T-cell (primary cell): Measurements from ENCODE around the gene L3MBTL4. TPM values are rescaled to one million over a fixed set of nuclear protein-coding genes. Genes with fewer than 3 reads are reported as not detected.

ENCODE experiments used
- ATAC-seq, 4 experiments: fragments of 200-7000 bp in 3 of 4; fragments of 150-1000 bp in 1 of 4; cut with Tn5 transposase; replicated peaks in 1 of 4; 1 replicate in 3 of 4; 2 replicates in 1 of 4; pipeline ENCODE4 v1.10.0; 2021; ENCODE audit warnings: moderate library complexity in 3 of 4, mild to moderate bottlenecking in 2 of 4, moderate number of reproducible peaks in 1 of 4
- CTCF ChIA-PET, 2 donors: fragments of 300-600 bp; sonication (Branson Sonifier 250); formaldehyde crosslinking; loops; one replicate each; lab custom pipeline; 2022; ENCODE audit warnings: antibody characterized with exemption in 2 of 2; lab: Charles Lee
- POLR2A ChIA-PET, 2 donors: fragments of 300-600 bp; sonication (Branson Sonifier 250); formaldehyde crosslinking; loops; one replicate each; lab custom pipeline; 2022; ENCODE audit warnings: antibody characterized with exemption in 2 of 2; lab: Charles Lee
- DNase-seq, 35 experiments: peaks; one replicate each; pipeline versions ENCODE4 v3.0.0 to v3.0.0-alpha.2; 2013 to 2023
- H3K27ac ChIP-seq: one replicate; pipeline ENCODE4 v1.5.1; 2013; ENCODE audit warnings: low read length
- H3K27me3 ChIP-seq, 2 experiments: replicated peaks in 1 of 2; 1 replicate in 1 of 2; 2 replicates in 1 of 2; pipeline versions ENCODE4 v1.6.1 to v1.7.0; 2013; ENCODE audit warnings: low read length in 1 of 2, mixed read lengths in 1 of 2; ENCODE audit not compliant: control insufficient read depth in 2 of 2, insufficient read depth in 2 of 2; ENCODE audit errors: extremely low read depth in 1 of 2
- H3K36me3 ChIP-seq, 2 donors: 1 replicate in 1 of 2; 2 replicates in 1 of 2; pipeline versions ENCODE4 v1.6.1 to v1.7.0; 2013; ENCODE audit warnings: low read length in 1 of 2; ENCODE audit not compliant: control insufficient read depth in 2 of 2, insufficient read depth in 1 of 2; ENCODE audit errors: extremely low read depth in 1 of 2
- H3K4me1 ChIP-seq, 2 experiments: 1 replicate in 1 of 2; 2 replicates in 1 of 2; pipeline versions ENCODE4 v1.6.1 to v1.7.0; 2013; ENCODE audit warnings: low read length in 2 of 2, mixed read lengths in 1 of 2; ENCODE audit not compliant: insufficient read depth in 2 of 2, control insufficient read depth in 1 of 2; ENCODE audit errors: extremely low read depth in 1 of 2
- H3K4me3 ChIP-seq, 2 donors: 1 replicate in 1 of 2; 2 replicates in 1 of 2; pipeline versions ENCODE4 v1.5.1 to v1.7.0; 2013; ENCODE audit warnings: mild to moderate bottlenecking in 2 of 2, low read length in 1 of 2, moderate library complexity in 1 of 2; ENCODE audit not compliant: control insufficient read depth in 1 of 2; ENCODE audit errors: extremely low read depth in 1 of 2
- H3K9me3 ChIP-seq: 2 replicates; pipeline ENCODE4 v1.7.0; 2013
- H3K27ac Mint-ChIP-seq, 2 donors: one replicate each; pipeline ENCODE4 v1.8.0; 2020 to 2021; ENCODE audit warnings: mild to moderate bottlenecking in 2 of 2, mixed read lengths in 2 of 2
- H3K27me3 Mint-ChIP-seq, 2 donors: one replicate each; pipeline ENCODE4 v1.8.0; 2021 to 2022; ENCODE audit warnings: mixed read lengths in 2 of 2
- H3K36me3 Mint-ChIP-seq: one replicate; pipeline ENCODE4 v1.8.0; 2021; ENCODE audit warnings: mixed read lengths
- H3K4me1 Mint-ChIP-seq, 3 donors: one replicate each; pipeline ENCODE4 v1.8.0; 2020 to 2022; ENCODE audit warnings: mixed read lengths in 3 of 3, mild to moderate bottlenecking in 1 of 3
- H3K4me3 Mint-ChIP-seq, 3 donors: one replicate each; pipeline ENCODE4 v1.8.0; 2020 to 2022; ENCODE audit warnings: mild to moderate bottlenecking in 3 of 3, mixed read lengths in 3 of 3, moderate library complexity in 3 of 3
- H3K9me3 Mint-ChIP-seq, 3 donors: one replicate each; pipeline ENCODE4 v1.8.0; 2020 to 2022; ENCODE audit warnings: mixed read lengths in 3 of 3
- whole genome bisulfite sequencing: methylation state at CpG from one replicate; pipeline ENCODE4 v1.1.5; 2013; ENCODE audit warnings: missing lambda C conversion rate; ENCODE audit not compliant: insufficient coverage; 5-methylcytosine and 5-hydroxymethylcytosine counted together
- total RNA-seq, 35 experiments: library from RNA in 6 of 35; stranded (reverse) in 6 of 35; fragments of 120-200 nt in 1 of 35; gene quantifications; one replicate each; pipeline versions ENCODE4 v1.2.1 to v1.2.4 and lab custom pipeline; 2013 to 2026

L3MBTL4 gene
- total RNA-seq, 5 donors from 2014 or later (not counting 1 experiment from before 2014, with no cell fraction given), result 0.58 to 1.6 (median 0.83) TPM

DNA sequence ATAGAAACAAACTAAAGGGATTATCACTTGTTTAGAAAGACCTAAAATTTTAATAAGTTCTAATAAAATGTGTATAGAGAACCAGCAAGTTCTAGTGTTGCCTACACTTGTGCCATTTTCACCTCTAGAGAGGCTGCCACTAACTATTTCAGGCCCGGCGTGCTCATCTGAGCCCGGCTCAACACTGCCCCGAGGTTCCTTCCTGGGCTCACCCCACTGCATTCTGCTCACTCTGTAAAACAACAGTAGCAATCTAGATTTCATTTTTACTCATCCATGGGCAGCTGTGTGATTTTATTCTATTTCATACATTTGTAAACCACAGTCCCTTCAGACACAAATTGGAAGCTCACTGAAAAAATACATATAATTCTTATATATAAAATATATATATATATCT lies 253.2 kb downstream of the L3MBTL4 start:
- no peak for DNase-seq
- WGBS, result 100% methylated on average over 2 of the region's 4 CpGs
- Mint-ChIP-seq H3K4me1 (no peaks in the 10 kb centered on the region), H3K36me3 (no peaks in the 10 kb centered on the region), H3K4me3 (no peak overlapping the region), H3K27ac (no peak overlapping the region), H3K27me3 (no peaks in the 10 kb centered on the region), H3K9me3 (peaks cover 7 to 16% (median 13%) of the 10 kb centered on the region in 3 donors)
- H3K4me3 ChIP-seq, result no peak overlapping the region
- ChIA-PET POLR2A (no interaction called here), CTCF (no interaction called here)
- ATAC-seq, result no peak
- no peaks in the 10 kb centered on the region for H3K27me3 ChIP-seq
- H3K4me1 ChIP-seq, result no peaks in the 10 kb centered on the region
- H3K9me3 ChIP-seq, result no peaks in the 10 kb centered on the region
- no peaks in the 10 kb centered on the region for H3K36me3 ChIP-seq
- H3K27ac ChIP-seq, result no peak overlapping the region

DNA sequence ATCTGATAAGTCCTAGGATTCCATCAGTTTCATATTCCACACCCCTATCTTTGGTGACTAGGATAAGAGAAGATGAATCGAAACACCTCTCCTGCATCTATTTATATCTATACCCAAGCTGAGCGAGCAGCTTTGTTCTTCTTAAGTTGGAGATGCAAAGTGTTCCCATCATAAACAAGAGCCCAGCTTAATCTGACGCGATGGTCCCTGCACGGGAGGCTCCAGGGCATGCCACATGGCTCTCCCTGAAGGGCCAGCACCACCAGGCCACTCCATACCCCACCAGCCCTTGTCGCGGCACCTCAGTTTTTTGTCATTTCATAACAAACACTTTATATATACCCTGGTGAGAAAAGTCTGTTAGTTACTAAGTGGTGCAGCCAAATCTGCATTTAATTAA lies 255.3 kb downstream of the L3MBTL4 start:
- POLR2A ChIA-PET, result no interaction called here
- no peak for ATAC-seq

GRCh38 chr18:6158958-6159357 lies 255.8 kb downstream of the L3MBTL4 start:
- ChIA-PET POLR2A (no interaction called here), CTCF (no interaction called here)
- Mint-ChIP-seq H3K9me3 (peaks cover 7 to 24% (median 7%) of the 10 kb centered on the region in 3 donors), H3K27me3 (no peaks in the 10 kb centered on the region), H3K27ac (no peak overlapping the region), H3K4me1 (no peaks in the 10 kb centered on the region), H3K36me3 (no peaks in the 10 kb centered on the region), H3K4me3 (no peak overlapping the region)
- ATAC-seq (no peak), DNase-seq (no peak)
- H3K9me3 ChIP-seq, result no peaks in the 10 kb centered on the region
- no peaks in the 10 kb centered on the region for H3K27me3 ChIP-seq
- H3K27ac ChIP-seq, result no peak overlapping the region
- no peaks in the 10 kb centered on the region for H3K4me1 ChIP-seq
- no peak overlapping the region for H3K4me3 ChIP-seq
- no peaks in the 10 kb centered on the region for H3K36me3 ChIP-seq
- WGBS, result no CpG with 5 or more reads among the region's 3 CpGs

More for the DNA sequence above, 255.3 kb downstream of the L3MBTL4 start:
- no peaks in the 10 kb centered on the region for H3K36me3 Mint-ChIP-seq
- 97% methylated on average over 4 of the region's 7 CpGs for WGBS
- H3K4me1 ChIP-seq, result no peaks in the 10 kb centered on the region
- no peaks in the 10 kb centered on the region for H3K27me3 ChIP-seq
- no peaks in the 10 kb centered on the region for H3K27me3 Mint-ChIP-seq
- no peak overlapping the region for H3K27ac Mint-ChIP-seq
- H3K4me1 Mint-ChIP-seq, result no peaks in the 10 kb centered on the region
- CTCF ChIA-PET, result no interaction called here
- H3K4me3 ChIP-seq, result no peak overlapping the region
- H3K9me3 ChIP-seq, result no peaks in the 10 kb centered on the region
- no peak for DNase-seq
- H3K27ac ChIP-seq, result no peak overlapping the region
- H3K9me3 Mint-ChIP-seq, result peaks cover 7 to 21% (median 7%) of the 10 kb centered on the region in 3 donors
- no peaks in the 10 kb centered on the region for H3K36me3 ChIP-seq
- no peak overlapping the region for H3K4me3 Mint-ChIP-seq

DNA sequence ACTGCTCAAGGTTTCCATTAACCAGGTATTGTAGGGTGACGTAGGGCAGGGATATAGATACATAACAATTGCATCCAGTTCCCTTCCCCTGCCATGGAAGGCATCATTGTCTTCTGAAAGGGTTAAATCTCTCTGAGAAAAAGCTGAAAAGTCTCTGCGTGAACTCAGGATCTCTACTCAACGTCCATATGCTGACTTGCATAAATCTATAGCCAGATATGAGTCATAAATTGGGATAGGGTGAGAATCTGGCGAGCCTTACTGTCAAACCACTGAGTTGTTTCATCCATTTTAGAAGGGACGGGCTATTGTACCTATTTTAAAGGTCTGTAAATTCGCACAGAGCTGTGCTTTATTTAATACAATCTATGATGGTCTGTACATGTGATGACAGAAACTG lies 258.3 kb downstream of the L3MBTL4 start:
- WGBS, result 40% methylated on average over 2 of the region's 6 CpGs
- Mint-ChIP-seq H3K27ac (no peak overlapping the region), H3K27me3 (no peaks in the 10 kb centered on the region), H3K4me3 (no peak overlapping the region), H3K4me1 (no peaks in the 10 kb centered on the region), H3K36me3 (no peaks in the 10 kb centered on the region), H3K9me3 (peaks cover 0 to 23% (median 8%) of the 10 kb centered on the region in 3 donors)
- no peak overlapping the region for H3K4me3 ChIP-seq
- DNase-seq (no peak), ATAC-seq (no peak)
- H3K4me1 ChIP-seq, result no peaks in the 10 kb centered on the region
- H3K9me3 ChIP-seq, result no peaks in the 10 kb centered on the region
- ChIA-PET POLR2A (no interaction called here), CTCF (no interaction called here)
- H3K27ac ChIP-seq, result no peak overlapping the region
- no peaks in the 10 kb centered on the region for H3K36me3 ChIP-seq
- H3K27me3 ChIP-seq, result no peaks in the 10 kb centered on the region

GRCh38 chr18:6155707-6156106 lies 259.0 kb downstream of the L3MBTL4 start:
- Histone ChIP-seq H3K4me1 (no peaks in the 10 kb centered on the region), H3K9me3 (no peaks in the 10 kb centered on the region), H3K27ac (no peak overlapping the region), H3K36me3 (no peaks in the 10 kb centered on the region), H3K4me3 (no peak overlapping the region), H3K27me3 (no peaks in the 10 kb centered on the region)
- Mint-ChIP-seq H3K27me3 (no peaks in the 10 kb centered on the region), H3K27ac (no peak overlapping the region), H3K4me3 (no peak overlapping the region), H3K36me3 (no peaks in the 10 kb centered on the region), H3K4me1 (no peaks in the 10 kb centered on the region), H3K9me3 (peaks cover 0 to 22% (median 8%) of the 10 kb centered on the region in 3 donors)
- WGBS, result no CpG with 5 or more reads among the region's 2 CpGs
- ChIA-PET POLR2A (no interaction called here), CTCF (no interaction called here)
- no peak for DNase-seq
- no peak for ATAC-seq

DNA sequence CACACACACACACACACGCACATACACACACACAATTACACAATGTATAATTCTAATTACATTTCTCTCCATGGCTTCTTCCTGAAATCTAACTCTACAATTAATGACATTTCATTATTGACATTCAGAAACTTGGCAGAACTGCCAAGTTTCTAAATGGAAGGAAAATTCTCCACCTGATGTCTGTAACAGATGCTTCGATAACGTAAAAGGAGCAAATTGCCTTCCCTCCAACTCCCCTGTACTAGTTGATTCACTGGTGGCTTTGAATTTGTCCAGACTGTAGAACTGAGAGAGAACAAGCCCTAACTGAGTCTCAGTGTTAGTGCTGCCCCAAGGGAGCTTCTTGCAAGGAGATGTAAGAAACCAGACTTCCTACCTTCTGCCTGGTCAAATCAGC lies 264.3 kb downstream of the L3MBTL4 start:
- ChIA-PET CTCF (no interaction called here), POLR2A (no interaction called here)
- H3K4me1 Mint-ChIP-seq, result no peaks in the 10 kb centered on the region
- H3K4me3 ChIP-seq, result no peak overlapping the region
- no peaks in the 10 kb centered on the region for H3K27me3 ChIP-seq
- H3K27ac Mint-ChIP-seq, result no peak overlapping the region
- DNase-seq (no peak), ATAC-seq (no peak)
- H3K27ac ChIP-seq, result no peak overlapping the region
- no peaks in the 10 kb centered on the region for H3K36me3 ChIP-seq
- no peaks in the 10 kb centered on the region for H3K9me3 ChIP-seq
- WGBS, result no CpG with 5 or more reads among the region's 3 CpGs
- no peaks in the 10 kb centered on the region for H3K36me3 Mint-ChIP-seq
- no peaks in the 10 kb centered on the region for H3K4me1 ChIP-seq
- no peaks in the 10 kb centered on the region for H3K27me3 Mint-ChIP-seq
- H3K9me3 Mint-ChIP-seq, result peaks cover 4 to 16% (median 8%) of the 10 kb centered on the region in 3 donors
- no peak overlapping the region for H3K4me3 Mint-ChIP-seq

DNA sequence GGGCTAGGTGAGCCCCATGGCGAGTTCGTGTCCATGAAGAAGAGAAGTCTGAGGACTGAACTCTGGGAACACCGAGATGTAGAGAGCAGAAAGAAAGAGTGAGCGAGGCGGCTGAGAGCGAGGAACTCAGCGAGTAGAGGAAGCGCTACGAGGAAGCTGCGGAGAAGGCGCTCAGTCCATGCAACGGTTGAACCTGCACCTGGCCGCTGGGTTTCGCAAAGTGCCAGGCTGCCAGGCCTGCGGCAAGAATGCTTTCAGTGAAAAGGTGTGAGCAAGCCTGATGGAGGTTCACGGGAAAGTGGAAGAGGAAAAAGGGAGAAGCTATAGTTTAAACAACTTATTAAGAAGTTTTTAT lies 268.4 kb downstream of the L3MBTL4 start:
- Histone ChIP-seq H3K27ac (no peak overlapping the region), H3K4me1 (no peaks in the 10 kb centered on the region), H3K27me3 (no peaks in the 10 kb centered on the region), H3K36me3 (no peaks in the 10 kb centered on the region), H3K9me3 (no peaks in the 10 kb centered on the region), H3K4me3 (no peak overlapping the region)
- CTCF ChIA-PET, result no interaction called here
- ATAC-seq (no peak), DNase-seq (no peak)
- Mint-ChIP-seq H3K4me3 (no peak overlapping the region), H3K36me3 (no peaks in the 10 kb centered on the region), H3K27me3 (no peaks in the 10 kb centered on the region), H3K27ac (no peak overlapping the region), H3K9me3 (peaks cover 0 to 4% (median 4%) of the 10 kb centered on the region in 3 donors), H3K4me1 (no peaks in the 10 kb centered on the region)
- 91% methylated on average over 15 of the region's 16 CpGs for WGBS
- POLR2A ChIA-PET, result no interaction called here
